HepG2 (cell line): ENCODE data around the gene MYH7. TPM values are rescaled to one million over a fixed set of nuclear protein-coding genes. Genes with fewer than 3 reads are reported as not detected.

Source experiments
- ARID5B ChIP-seq: IDR thresholded peaks from 2 replicates; pipeline ENCODE4 v1.4.0; 2020; ENCODE audit warnings: mild to moderate bottlenecking, missing genetic modification reagents
- ATM ChIP-seq: fragments of 450-650 bp; IDR thresholded peaks from 2 replicates; pipeline ENCODE4 v1.7.1; 2017; ENCODE audit warnings: mild to moderate bottlenecking, borderline replicate concordance
- BATF2 ChIP-seq: sonication (generic); formaldehyde crosslinking; IDR thresholded peaks from 2 replicates; pipeline ENCODE4 v1.8.0; 2022; ENCODE audit warnings: mild to moderate bottlenecking, missing genetic modification reagents, moderate library complexity
- CBFB ChIP-seq: sonication (generic); formaldehyde crosslinking; IDR thresholded peaks from 2 replicates; pipeline ENCODE4 v1.4.0; 2020; ENCODE audit warnings: missing genetic modification reagents
- CENPBD1 ChIP-seq: sonication (generic); formaldehyde crosslinking; IDR thresholded peaks from 2 replicates; pipeline ENCODE4 v1.8.0; 2022; ENCODE audit warnings: missing genetic modification reagents, low read depth, mild to moderate bottlenecking, borderline replicate concordance
- FOXO1 ChIP-seq: sonication (generic); formaldehyde crosslinking; IDR thresholded peaks from 2 replicates; pipeline ENCODE4 v1.4.0; 2020; ENCODE audit warnings: missing genetic modification reagents
- HDAC1 ChIP-seq: sonication (generic); formaldehyde crosslinking; IDR thresholded peaks from 2 replicates; pipeline ENCODE4 v1.5.1; 2020; ENCODE audit warnings: mild to moderate bottlenecking, missing genetic modification reagents
- HMGA1 ChIP-seq: sonication (generic); formaldehyde crosslinking; conservative IDR thresholded peaks from 2 replicates; pipeline ENCODE4 v1.4.0; 2020; ENCODE audit warnings: missing genetic modification reagents
- HNRNPH1 ChIP-seq: fragments of 200-400 bp; formaldehyde crosslinking; optimal IDR thresholded peaks from 2 replicates; pipeline ENCODE3; 2017; ENCODE audit warnings: mild to moderate bottlenecking, low read depth, low read length
- HNRNPK ChIP-seq: fragments of 200-400 bp; formaldehyde crosslinking; IDR thresholded peaks from 2 replicates; pipeline ENCODE4 v1.6.1; 2018; ENCODE audit warnings: low read length, low read depth, moderate library complexity, mild to moderate bottlenecking; ENCODE audit not compliant: poor library complexity, severe bottlenecking
- KDM1A ChIP-seq: IDR thresholded peaks from 2 replicates; pipeline ENCODE4 v1.6.1; 2016; ENCODE audit warnings: missing compliant biosample characterization
- SAP130 ChIP-seq: IDR thresholded peaks from 2 replicates; pipeline ENCODE4 v1.6.1; 2016; ENCODE audit warnings: low read depth
- SIX4 ChIP-seq: sonication (generic); formaldehyde crosslinking; IDR thresholded peaks from 2 replicates; pipeline ENCODE4 v1.4.0; 2020; ENCODE audit warnings: missing genetic modification reagents
- SP140L ChIP-seq: sonication (generic); formaldehyde crosslinking; IDR thresholded peaks from 2 replicates; pipeline ENCODE4 v1.4.0; 2020; ENCODE audit warnings: missing genetic modification reagents, borderline replicate concordance
- SP4 ChIP-seq: sonication (generic); formaldehyde crosslinking; IDR thresholded peaks from 2 replicates; pipeline ENCODE4 v1.8.1; 2023; ENCODE audit warnings: mild to moderate bottlenecking, missing genetic modification reagents
- STAG1 ChIP-seq: sonication (generic); formaldehyde crosslinking; IDR thresholded peaks from 2 replicates; pipeline ENCODE4 v1.4.0; 2020; ENCODE audit warnings: missing genetic modification reagents
- THRA ChIP-seq: sonication (generic); formaldehyde crosslinking; IDR thresholded peaks from 2 replicates; pipeline ENCODE4 v1.4.0; 2020; ENCODE audit warnings: missing genetic modification reagents, borderline replicate concordance
- ZBTB14 ChIP-seq: sonication (generic); formaldehyde crosslinking; IDR thresholded peaks from 2 replicates; pipeline ENCODE4 v1.4.0; 2020; ENCODE audit warnings: missing genetic modification reagents
- ZNF207 ChIP-seq: fragments of 450-650 bp; IDR thresholded peaks from 2 replicates; pipeline ENCODE4 v1.6.1; 2016; ENCODE audit warnings: antibody characterized with exemption, borderline replicate concordance
- ZNF558 ChIP-seq: sonication (generic); formaldehyde crosslinking; IDR thresholded peaks from 2 replicates; pipeline ENCODE4 v1.9.0; 2022; ENCODE audit warnings: mild to moderate bottlenecking, missing genetic modification reagents, borderline replicate concordance
- ZNF569 ChIP-seq: sonication (generic); formaldehyde crosslinking; IDR thresholded peaks from 2 replicates; pipeline ENCODE4 v1.5.0; 2020; ENCODE audit warnings: mild to moderate bottlenecking, missing genetic modification reagents, moderate library complexity, borderline replicate concordance
- ZNF704 ChIP-seq: sonication (generic); formaldehyde crosslinking; IDR thresholded peaks from 2 replicates; pipeline ENCODE4 v1.8.1; 2023; ENCODE audit warnings: mild to moderate bottlenecking, inconsistent platforms, moderate library complexity, missing genetic modification reagents, borderline replicate concordance
- ZSCAN29 ChIP-seq: sonication (generic); formaldehyde crosslinking; conservative IDR thresholded peaks from 2 replicates; pipeline ENCODE4 v1.4.0; 2020; ENCODE audit warnings: mild to moderate bottlenecking, missing genetic modification reagents
- polyA plus RNA-seq, 8 experiments: library from polyadenylated mRNA; depleted of rRNA in 3 of 8; stranded (reverse) in 7 of 8; unstranded in 1 of 8; fragments of >200 nt; fragmentation: Illumina TruSeq in 4 of 8; extraction: Trizol in 4 of 8; gene quantifications; 2 replicates each; pipeline versions ENCODE4 v1.2.1 to v1.2.3, GENCODE V29; 2011 to 2016; ENCODE audit warnings: low read depth in 4 of 8, missing spikeins in 1 of 8, mixed read lengths in 1 of 8; ENCODE audit not compliant: insufficient read depth in 1 of 8
- total RNA-seq, 5 experiments: library from RNA; depleted of rRNA; stranded (reverse); fragments of >200 nt; fragmentation: Illumina TruSeq; extraction: Trizol; gene quantifications; 2 replicates each; pipeline ENCODE4 v1.2.3, GENCODE V29; 2016; ENCODE audit warnings: low read depth in 1 of 5

Gene MYH7
- total and polyA plus RNA-seq, 2 of the 13 experiments (the other 11 are each of a cell fraction or from before 2014, with no cell fraction given), result 0.04 TPM; not detected in 1

- TF ChIP-seq SP140L (CRISPR knock-in tag) (no peak), HMGA1 (CRISPR knock-in tag) (no peak), THRA (0 out of 2 replicates have a peak, but pooled peaks have one; percentile 21), ATM (no peak), SIX4 (CRISPR knock-in tag) (no peak), ZNF207 (no peak), FOXO1 (CRISPR knock-in tag) (peak; percentile 77), SAP130 (CRISPR knock-in tag) (peak; percentile 80), ZNF569 (CRISPR knock-in tag) (no peak), ZSCAN29 (CRISPR knock-in tag) (0 out of 2 replicates have a peak, but pooled peaks have one; percentile 59), HNRNPK (no peak), ZBTB14 (CRISPR knock-in tag) (no peak), ZNF558 (CRISPR knock-in tag) (no peak), HNRNPH1 (no peak), KDM1A (no peak), SP4 (CRISPR knock-in tag) (no peak), BATF2 (CRISPR knock-in tag) (no peak), CENPBD1 (CRISPR knock-in tag) (no peak), CBFB (CRISPR knock-in tag) (no peak), HDAC1 (CRISPR knock-in tag) (no peak), ARID5B (peak; percentile 77), ZNF704 (CRISPR knock-in tag) (no peak), STAG1 (CRISPR knock-in tag) (no peak)
Observed at GRCh38 chr14:23454445-23454856, 19.0 kb upstream of the MYH7 start (continued).
